Liver (tissue), 9 donors: Measurements from ENCODE around the gene RAB6B. TPM values are rescaled to one million over a fixed set of nuclear protein-coding genes. Genes with fewer than 3 reads are reported as not detected.

Experiments
- DNase-seq: peaks from one replicate; pipeline ENCODE4 v3.0.0-alpha.2; 2017; ENCODE audit warnings: low spot score
- H3K27ac ChIP-seq, 2 donors: one replicate each; pipeline ENCODE4 v1.7.0; 2013; ENCODE audit warnings: inconsistent platforms in 2 of 2, low read length in 2 of 2, control low read depth in 1 of 2, low read depth in 1 of 2, mild to moderate bottlenecking in 1 of 2
- H3K27me3 ChIP-seq, 4 donors: one replicate each; pipeline versions ENCODE4 v1.6.1 to v1.7.0; 2013; ENCODE audit warnings: low read length in 3 of 4, inconsistent platforms in 1 of 4, mild to moderate bottlenecking in 1 of 4, moderate library complexity in 1 of 4; ENCODE audit not compliant: control insufficient read depth in 4 of 4, insufficient read depth in 4 of 4
- H3K36me3 ChIP-seq, 4 donors: one replicate each; pipeline versions ENCODE4 v1.6.1 to v1.7.0; 2013; ENCODE audit warnings: low read length in 3 of 4, mild to moderate bottlenecking in 3 of 4, low read depth in 1 of 4, moderate library complexity in 1 of 4; ENCODE audit not compliant: control insufficient read depth in 4 of 4, insufficient read depth in 3 of 4
- H3K4me1 ChIP-seq, 4 donors: one replicate each; pipeline versions ENCODE4 v1.6.1 to v1.7.0; 2013; ENCODE audit warnings: low read length in 3 of 4, mild to moderate bottlenecking in 3 of 4, moderate library complexity in 1 of 4; ENCODE audit not compliant: control insufficient read depth in 4 of 4, insufficient read depth in 4 of 4
- H3K4me3 ChIP-seq, 3 donors: one replicate each; pipeline versions ENCODE4 v1.6.1 to v1.7.0; 2013; ENCODE audit warnings: low read length in 3 of 3, control low read depth in 1 of 3, low read depth in 1 of 3, mild to moderate bottlenecking in 1 of 3
- H3K9ac ChIP-seq, 2 donors: one replicate each; pipeline ENCODE4 v1.7.0; 2013; ENCODE audit warnings: low read length in 2 of 2, mild to moderate bottlenecking in 2 of 2, moderate library complexity in 2 of 2, control low read depth in 1 of 2, low read depth in 1 of 2
- H3K9me3 ChIP-seq, 4 donors: one replicate each; pipeline versions ENCODE4 v1.6.1 to v1.7.0; 2013; ENCODE audit warnings: low read length in 3 of 4; ENCODE audit not compliant: control insufficient read depth in 4 of 4
- EGR1 ChIP-seq, 2 donors: IDR thresholded peaks; 2 replicates each; pipeline ENCODE4 v1.6.1; 2016 to 2018; ENCODE audit warnings: antibody characterized with exemption in 2 of 2, low read depth in 2 of 2
- FOXA1 ChIP-seq: IDR thresholded peaks from 2 replicates; pipeline ENCODE4 v1.6.1; 2016; ENCODE audit warnings: antibody characterized with exemption
- FOXA2 ChIP-seq: IDR thresholded peaks from 2 replicates; pipeline ENCODE4 v1.6.1; 2016; ENCODE audit warnings: antibody characterized with exemption
- GABPA ChIP-seq, 2 donors: IDR thresholded peaks in 1 of 2; conservative IDR thresholded peaks in 1 of 2; 2 replicates each; pipeline ENCODE4 v1.6.1; 2016; ENCODE audit warnings: antibody characterized with exemption in 2 of 2, mild to moderate bottlenecking in 1 of 2, moderate library complexity in 1 of 2
- HNF4A ChIP-seq, 2 donors: conservative IDR thresholded peaks; 2 replicates each; pipeline ENCODE4 v1.6.1; 2016; ENCODE audit warnings: antibody characterized with exemption in 2 of 2, mild to moderate bottlenecking in 2 of 2
- HNF4G ChIP-seq: IDR thresholded peaks from 2 replicates; pipeline ENCODE4 v1.6.1; 2016; ENCODE audit warnings: antibody characterized with exemption
- JUND ChIP-seq, 2 donors: IDR thresholded peaks; 2 replicates each; pipeline ENCODE4 v1.6.1; 2016; ENCODE audit warnings: antibody characterized with exemption in 2 of 2
- NR2F2 ChIP-seq: IDR thresholded peaks from 2 replicates; pipeline ENCODE4 v1.6.1; 2016; ENCODE audit warnings: antibody characterized with exemption
- RAD21 ChIP-seq, 2 donors: IDR thresholded peaks; 2 replicates each; pipeline ENCODE4 v1.6.1; 2016; ENCODE audit warnings: antibody characterized with exemption in 2 of 2, mild to moderate bottlenecking in 2 of 2
- RXRA ChIP-seq, 2 donors: IDR thresholded peaks; 2 replicates each; pipeline ENCODE4 v1.6.1; 2017 to 2018; ENCODE audit warnings: antibody characterized with exemption in 2 of 2, mild to moderate bottlenecking in 1 of 2
- SP1 ChIP-seq: IDR thresholded peaks from 2 replicates; pipeline ENCODE4 v1.6.1; 2018; ENCODE audit warnings: antibody characterized with exemption, mild to moderate bottlenecking
- TAF1 ChIP-seq: conservative IDR thresholded peaks from 2 replicates; pipeline ENCODE4 v1.6.1; 2016; ENCODE audit warnings: antibody characterized with exemption, mild to moderate bottlenecking
- YY1 ChIP-seq: IDR thresholded peaks from 2 replicates; pipeline ENCODE4 v1.6.1; 2016; ENCODE audit warnings: antibody characterized with exemption, mild to moderate bottlenecking
- WGBS: extraction: QIAGEN DNeasy Blood & Tissue Kit; methylation state at CpG from one replicate; pipeline ENCODE4 v1.1.7; 2013; 5-methylcytosine and 5-hydroxymethylcytosine counted together
- polyA plus RNA-seq, 2 donors: library from polyadenylated mRNA; stranded (reverse) in 1 of 2; unstranded in 1 of 2; fragments of 200-250 nt in 1 of 2; fragments of >200 nt in 1 of 2; fragmentation: Nextera tagmentation in 1 of 2; extraction: Ambion mirVana in 1 of 2; gene quantifications; one replicate each; pipeline versions ENCODE4 v1.2.1 to v1.2.3, GENCODE V29; 2013 to 2015
- total RNA-seq, 2 donors: library from RNA; depleted of rRNA; stranded (reverse); fragments of >200 nt; gene quantifications; one replicate each; pipeline ENCODE4 v1.2.3, GENCODE V29; 2014
- TF ChIP-seq, protein P1 (sequence below): IDR thresholded peaks from 2 replicates; pipeline ENCODE4 v1.6.1; 2016; ENCODE audit warnings: antibody characterized with exemption
- TF ChIP-seq, protein P2 (sequence below): fragments of 150-350 bp; IDR thresholded peaks from 2 replicates; pipeline ENCODE4 v1.5.1; 2017; ENCODE audit warnings: improper control_type of control experiment, low read depth, low read length; ENCODE audit not compliant: missing input control
- TF ChIP-seq, protein P3 (sequence below): IDR thresholded peaks from 2 replicates; pipeline ENCODE4 v1.6.1; 2016; ENCODE audit warnings: antibody characterized with exemption
- TF ChIP-seq, protein P4 (sequence below): IDR thresholded peaks from 2 replicates; pipeline ENCODE4 v1.6.1; 2016; ENCODE audit warnings: antibody characterized with exemption
- TF ChIP-seq, protein P5 (sequence below): IDR thresholded peaks from 2 replicates; pipeline ENCODE4 v1.6.1; 2016; ENCODE audit warnings: antibody characterized with exemption, mild to moderate bottlenecking
- donor health status: healthy.
- donor health status: healthy.
- donor health status: healthy.
- donor health status: healthy.
- donor health status: healthy.

The RAB6B gene
- total and polyA plus RNA-seq, 4 donors = 0.08 to 2.8 (median 0.28) TPM

DNA sequence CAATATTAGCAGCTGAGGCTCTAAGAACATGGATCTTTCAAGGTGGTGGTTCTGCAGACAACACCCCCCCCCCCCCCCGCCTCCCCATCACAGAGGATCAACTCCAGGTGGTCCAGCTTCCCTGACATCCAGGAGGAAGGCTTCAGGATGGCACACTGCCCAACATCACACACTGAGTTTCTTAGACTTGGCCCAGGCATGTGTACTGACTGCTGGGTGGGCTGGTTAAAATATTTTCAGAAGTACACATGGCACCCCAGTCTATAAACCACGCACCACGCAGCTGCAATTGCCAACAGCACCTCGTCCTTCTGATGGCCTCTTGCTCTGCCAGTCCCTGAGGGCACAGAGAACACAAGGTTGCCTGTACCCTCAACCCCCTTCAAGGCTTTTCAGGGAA, 68.0 kb downstream of the RAB6B start:
- Histone ChIP-seq H3K9ac (no peak overlapping the region), H3K4me3 (no peak overlapping the region), H3K36me3 (peaks cover 0 to 7% (median 5%) of the 10 kb centered on the region in 4 donors), H3K27ac (no peak overlapping the region), H3K4me1 (no peaks in the 10 kb centered on the region), H3K27me3 (no peaks in the 10 kb centered on the region), H3K9me3 (no peaks in the 10 kb centered on the region)
- 85% methylated on average over 4 of the region's 4 CpGs for WGBS
- TF ChIP-seq TAF1 = no peak
- TF ChIP-seq FOXA1 = no peak
- TF ChIP-seq HNF4A (conservative IDR thresholded peaks at IDR 0.05) = no peak
- DNase-seq = no peak

DNA sequence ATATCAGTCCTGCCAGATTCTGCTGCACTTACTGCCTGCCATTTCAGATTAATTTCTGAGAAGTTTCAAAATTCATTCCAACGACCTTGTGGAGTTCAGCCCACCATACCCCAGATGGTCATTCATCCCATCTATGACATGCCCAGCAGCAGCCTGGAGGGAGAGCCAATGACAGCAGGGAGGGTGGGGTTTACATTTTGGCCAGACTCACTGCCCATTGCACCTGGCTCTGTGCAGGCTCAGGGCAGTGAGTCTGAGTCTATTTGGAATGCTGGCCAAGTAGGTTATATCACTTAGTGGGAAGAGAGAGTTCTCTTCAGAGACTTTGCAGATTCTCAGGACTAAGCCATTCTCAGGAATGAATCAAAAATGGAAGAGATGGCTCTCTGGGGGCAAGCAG, 68.5 kb downstream of the RAB6B start:
- H3K27ac ChIP-seq = no peak overlapping the region
- no peaks in the 10 kb centered on the region for H3K27me3 ChIP-seq
- H3K4me1 ChIP-seq = no peaks in the 10 kb centered on the region
- TF ChIP-seq FOXA2 (no peak), TAF1 (no peak), YY1 (no peak), FOXA1 (no peak), EGR1 (IDR thresholded peaks at IDR 0.05; ENCODE audit: low read depth in 2 of 2) (no peak), RAD21 (IDR thresholded peaks at IDR 0.05) (no peak), RXRA (IDR thresholded peaks at IDR 0.05) (no peak), HNF4G (no peak), NR2F2 (no peak), JUND (IDR thresholded peaks at IDR 0.05) (no peak), SP1 (no peak), HNF4A (conservative IDR thresholded peaks at IDR 0.05) (no peak), GABPA (IDR thresholded peaks at IDR 0.05 in 1 of 2, conservative IDR thresholded peaks at IDR 0.05 in 1 of 2) (no peak)
- TF ChIP-seq, protein P1, sequence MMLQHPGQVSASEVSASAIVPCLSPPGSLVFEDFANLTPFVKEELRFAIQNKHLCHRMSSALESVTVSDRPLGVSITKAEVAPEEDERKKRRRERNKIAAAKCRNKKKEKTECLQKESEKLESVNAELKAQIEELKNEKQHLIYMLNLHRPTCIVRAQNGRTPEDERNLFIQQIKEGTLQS = no peak
- TF ChIP-seq, protein P2, sequence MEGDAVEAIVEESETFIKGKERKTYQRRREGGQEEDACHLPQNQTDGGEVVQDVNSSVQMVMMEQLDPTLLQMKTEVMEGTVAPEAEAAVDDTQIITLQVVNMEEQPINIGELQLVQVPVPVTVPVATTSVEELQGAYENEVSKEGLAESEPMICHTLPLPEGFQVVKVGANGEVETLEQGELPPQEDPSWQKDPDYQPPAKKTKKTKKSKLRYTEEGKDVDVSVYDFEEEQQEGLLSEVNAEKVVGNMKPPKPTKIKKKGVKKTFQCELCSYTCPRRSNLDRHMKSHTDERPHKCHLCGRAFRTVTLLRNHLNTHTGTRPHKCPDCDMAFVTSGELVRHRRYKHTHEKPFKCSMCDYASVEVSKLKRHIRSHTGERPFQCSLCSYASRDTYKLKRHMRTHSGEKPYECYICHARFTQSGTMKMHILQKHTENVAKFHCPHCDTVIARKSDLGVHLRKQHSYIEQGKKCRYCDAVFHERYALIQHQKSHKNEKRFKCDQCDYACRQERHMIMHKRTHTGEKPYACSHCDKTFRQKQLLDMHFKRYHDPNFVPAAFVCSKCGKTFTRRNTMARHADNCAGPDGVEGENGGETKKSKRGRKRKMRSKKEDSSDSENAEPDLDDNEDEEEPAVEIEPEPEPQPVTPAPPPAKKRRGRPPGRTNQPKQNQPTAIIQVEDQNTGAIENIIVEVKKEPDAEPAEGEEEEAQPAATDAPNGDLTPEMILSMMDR = no peak
- TF ChIP-seq, protein P3, sequence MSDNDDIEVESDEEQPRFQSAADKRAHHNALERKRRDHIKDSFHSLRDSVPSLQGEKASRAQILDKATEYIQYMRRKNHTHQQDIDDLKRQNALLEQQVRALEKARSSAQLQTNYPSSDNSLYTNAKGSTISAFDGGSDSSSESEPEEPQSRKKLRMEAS = no peak
- TF ChIP-seq, protein P4, sequence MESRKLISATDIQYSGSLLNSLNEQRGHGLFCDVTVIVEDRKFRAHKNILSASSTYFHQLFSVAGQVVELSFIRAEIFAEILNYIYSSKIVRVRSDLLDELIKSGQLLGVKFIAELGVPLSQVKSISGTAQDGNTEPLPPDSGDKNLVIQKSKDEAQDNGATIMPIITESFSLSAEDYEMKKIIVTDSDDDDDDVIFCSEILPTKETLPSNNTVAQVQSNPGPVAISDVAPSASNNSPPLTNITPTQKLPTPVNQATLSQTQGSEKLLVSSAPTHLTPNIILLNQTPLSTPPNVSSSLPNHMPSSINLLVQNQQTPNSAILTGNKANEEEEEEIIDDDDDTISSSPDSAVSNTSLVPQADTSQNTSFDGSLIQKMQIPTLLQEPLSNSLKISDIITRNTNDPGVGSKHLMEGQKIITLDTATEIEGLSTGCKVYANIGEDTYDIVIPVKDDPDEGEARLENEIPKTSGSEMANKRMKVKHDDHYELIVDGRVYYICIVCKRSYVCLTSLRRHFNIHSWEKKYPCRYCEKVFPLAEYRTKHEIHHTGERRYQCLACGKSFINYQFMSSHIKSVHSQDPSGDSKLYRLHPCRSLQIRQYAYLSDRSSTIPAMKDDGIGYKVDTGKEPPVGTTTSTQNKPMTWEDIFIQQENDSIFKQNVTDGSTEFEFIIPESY = no peak
- TF ChIP-seq, protein P5, sequence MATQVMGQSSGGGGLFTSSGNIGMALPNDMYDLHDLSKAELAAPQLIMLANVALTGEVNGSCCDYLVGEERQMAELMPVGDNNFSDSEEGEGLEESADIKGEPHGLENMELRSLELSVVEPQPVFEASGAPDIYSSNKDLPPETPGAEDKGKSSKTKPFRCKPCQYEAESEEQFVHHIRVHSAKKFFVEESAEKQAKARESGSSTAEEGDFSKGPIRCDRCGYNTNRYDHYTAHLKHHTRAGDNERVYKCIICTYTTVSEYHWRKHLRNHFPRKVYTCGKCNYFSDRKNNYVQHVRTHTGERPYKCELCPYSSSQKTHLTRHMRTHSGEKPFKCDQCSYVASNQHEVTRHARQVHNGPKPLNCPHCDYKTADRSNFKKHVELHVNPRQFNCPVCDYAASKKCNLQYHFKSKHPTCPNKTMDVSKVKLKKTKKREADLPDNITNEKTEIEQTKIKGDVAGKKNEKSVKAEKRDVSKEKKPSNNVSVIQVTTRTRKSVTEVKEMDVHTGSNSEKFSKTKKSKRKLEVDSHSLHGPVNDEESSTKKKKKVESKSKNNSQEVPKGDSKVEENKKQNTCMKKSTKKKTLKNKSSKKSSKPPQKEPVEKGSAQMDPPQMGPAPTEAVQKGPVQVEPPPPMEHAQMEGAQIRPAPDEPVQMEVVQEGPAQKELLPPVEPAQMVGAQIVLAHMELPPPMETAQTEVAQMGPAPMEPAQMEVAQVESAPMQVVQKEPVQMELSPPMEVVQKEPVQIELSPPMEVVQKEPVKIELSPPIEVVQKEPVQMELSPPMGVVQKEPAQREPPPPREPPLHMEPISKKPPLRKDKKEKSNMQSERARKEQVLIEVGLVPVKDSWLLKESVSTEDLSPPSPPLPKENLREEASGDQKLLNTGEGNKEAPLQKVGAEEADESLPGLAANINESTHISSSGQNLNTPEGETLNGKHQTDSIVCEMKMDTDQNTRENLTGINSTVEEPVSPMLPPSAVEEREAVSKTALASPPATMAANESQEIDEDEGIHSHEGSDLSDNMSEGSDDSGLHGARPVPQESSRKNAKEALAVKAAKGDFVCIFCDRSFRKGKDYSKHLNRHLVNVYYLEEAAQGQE = no peak
- peaks cover 0 to 10% (median 8%) of the 10 kb centered on the region in 4 donors for H3K36me3 ChIP-seq
- no peaks in the 10 kb centered on the region for H3K9me3 ChIP-seq
- DNase-seq = no peak
- 58% methylated on average over 1 of the region's 1 CpG for WGBS
- no peak overlapping the region for H3K4me3 ChIP-seq
- H3K9ac ChIP-seq = no peak overlapping the region
